Fibroblast of the aortic adventitia (primary cell): ENCODE results near the gene ZNF609. TPM values are rescaled to one million over a fixed set of nuclear protein-coding genes. Genes with fewer than 3 reads are reported as not detected.

Experiments
- DNase-seq: peaks from one replicate; pipeline ENCODE4 v3.0.0-alpha.2; 2010; ENCODE audit warnings: low read depth
- H3K4me3 ChIP-seq: 2 replicates; pipeline ENCODE4 v1.5.1; 2011; ENCODE audit warnings: low read depth, mild to moderate bottlenecking, control low read depth, low read length, moderate library complexity
- CTCF ChIP-seq: IDR thresholded peaks from 2 replicates; pipeline ENCODE4 v1.5.1; 2011; ENCODE audit warnings: mild to moderate bottlenecking, low read length, control low read depth, inconsistent platforms; ENCODE audit not compliant: insufficient read depth
- total RNA-seq: library from RNA; depleted of rRNA; stranded (reverse); fragments of >200 nt; gene quantifications from 2 replicates; pipeline ENCODE4 v1.2.3, GENCODE V29; 2012; ENCODE audit warnings: low replicate concordance

ZNF609 gene
- total RNA-seq, 1 donor: 19.3 TPM

- H3K4me3 ChIP-seq: no peak overlapping the region
- DNase-seq: no peak
- TF ChIP-seq CTCF: no peak
Measured at GRCh38 chr15:64530918-64531317, 70.5 kb downstream of the ZNF609 start.

GRCh38 chr15:64532521-64533315 is 72.3 kb downstream of the ZNF609 start:
- no peak overlapping the region for H3K4me3 ChIP-seq
- no peak for DNase-seq
- TF ChIP-seq CTCF: no peak

- H3K4me3 ChIP-seq: no peak overlapping the region
- TF ChIP-seq CTCF: no peak
- no peak for DNase-seq
Measured at GRCh38 chr15:64535460-64536243, 75.3 kb downstream of the ZNF609 start.

GRCh38 chr15:64536244-64536836 is 76.0 kb downstream of the ZNF609 start:
- TF ChIP-seq CTCF: no peak
- H3K4me3 ChIP-seq: no peak overlapping the region

GRCh38 chr15:64542091-64542490 is 81.7 kb downstream of the ZNF609 start:
- no peak for DNase-seq
- TF ChIP-seq CTCF: no peak

More at GRCh38 chr15:64536244-64536836, 76.0 kb downstream of the ZNF609 start:
- DNase-seq: peak; percentile 78

GRCh38 chr15:64544450-64544849 is 84.1 kb downstream of the ZNF609 start:
- no peak for TF ChIP-seq CTCF
- no peak for DNase-seq
- H3K4me3 ChIP-seq: no peak overlapping the region

More at GRCh38 chr15:64542091-64542490, 81.7 kb downstream of the ZNF609 start:
- H3K4me3 ChIP-seq: no peak overlapping the region
